ENCODE data around the gene GTF3C2. TPM values are rescaled to one million over a fixed set of nuclear protein-coding genes. Genes with fewer than 3 reads are reported as not detected.
A peak's percentile ranks its signal among the peaks of the same experiment; 100 is the strongest.

GTF3C2 gene
- total and polyA plus RNA-seq, 2 of the 13 experiments (the other 11 are each of a cell fraction or from before 2014, with no cell fraction given), result 77.5 to 130 TPM

GRCh38 chr2:27322766-27323595 lies 33.6 kb downstream of the GTF3C2 start, which contains the start of gene MPV17 (continued):
- TF ChIP-seq ZNF142 (CRISPR knock-in tag; IDR thresholded peaks at IDR 0.05), result 0 out of 2 replicates have a peak, but pooled peaks have one; percentile 75
- peak; percentile 43; the same call in 1 of the 2 replicates for TF ChIP-seq E2F1 (CRISPR knock-in tag; IDR thresholded peaks at IDR 0.05)
- TF ChIP-seq U2AF2 (IDR thresholded peaks at IDR 0.05; ENCODE audit: low read depth, low read length), result no peak
- TF ChIP-seq ZNF770 (CRISPR knock-in tag; IDR thresholded peaks at IDR 0.05), result no peak
- peak; percentile 97 for TF ChIP-seq ZNF747 (CRISPR knock-in tag; IDR thresholded peaks at IDR 0.05; ENCODE audit: borderline replicate concordance)
- no peak for TF ChIP-seq ZNF674 (CRISPR knock-in tag; IDR thresholded peaks at IDR 0.05; ENCODE audit: low read depth)
- no peak for TF ChIP-seq SATB2 (CRISPR knock-in tag; IDR thresholded peaks at IDR 0.05)
- no peak for TF ChIP-seq JARID2 (CRISPR knock-in tag; IDR thresholded peaks at IDR 0.05; ENCODE audit: insufficient replicate concordance)
- no peak for TF ChIP-seq PBX3 (CRISPR knock-in tag; IDR thresholded peaks at IDR 0.05; ENCODE audit: borderline replicate concordance)
- TF ChIP-seq ZNF614 (CRISPR knock-in tag; IDR thresholded peaks at IDR 0.05; ENCODE audit: borderline replicate concordance), result no peak
- peak; percentile 86 for TF ChIP-seq RBFOX2 (IDR thresholded peaks at IDR 0.05; ENCODE audit: low read depth, low read length)
- TF ChIP-seq ZNF562 (CRISPR knock-in tag; IDR thresholded peaks at IDR 0.05; ENCODE audit: borderline replicate concordance), result no peak
- TF ChIP-seq NFE2 (CRISPR knock-in tag; IDR thresholded peaks at IDR 0.05), result peak; percentile 10; the same call in 1 of the 2 replicates
- no peak for TF ChIP-seq ZNF33A (CRISPR knock-in tag; IDR thresholded peaks at IDR 0.05; ENCODE audit: borderline replicate concordance)
- TF ChIP-seq ZNF781 (CRISPR knock-in tag; IDR thresholded peaks at IDR 0.05; ENCODE audit: borderline replicate concordance, not compliant biosample characterization), result peak; percentile 82
